ENCODE measurements around the gene AGPAT1.
A peak's percentile ranks its signal among the peaks of the same experiment; 100 is the strongest.

Gene AGPAT1

GRCh38 chr6:32168807-32169591, 6.9 kb downstream of the AGPAT1 start:
- H3K9ac ChIP-seq (ENCODE audit: low read depth in 1 of 2, low read length in 2 of 2), result no peak overlapping the region
- peaks cover 25 to 48% of the 10 kb centered on the region in 2 donors for H3K36me3 ChIP-seq (ENCODE audit: control insufficient read depth in 2 of 2, insufficient read depth in 2 of 2, low read length in 2 of 2)
- no peak overlapping the region for H3K4me3 ChIP-seq (ENCODE audit: low read length in 2 of 2)
- H3K27ac ChIP-seq (ENCODE audit: low read depth in 2 of 2, low read length in 2 of 2), result no peak overlapping the region
- H3K27me3 ChIP-seq (ENCODE audit: control insufficient read depth in 2 of 2, insufficient read depth in 2 of 2, low read length in 2 of 2), result no peaks in the 10 kb centered on the region
- no peaks in the 10 kb centered on the region for H3K4me1 ChIP-seq (ENCODE audit: control insufficient read depth in 2 of 2, insufficient read depth in 2 of 2, low read length in 2 of 2)
- H3K9me3 ChIP-seq (ENCODE audit: control insufficient read depth in 2 of 2, low read length in 2 of 2), result no peaks in the 10 kb centered on the region

GRCh38 chr6:32168350-32168749, 7.5 kb downstream of the AGPAT1 start:
- no peak overlapping the region for H3K4me3 ChIP-seq (ENCODE audit: low read length in 2 of 2)
- no peaks in the 10 kb centered on the region for H3K4me1 ChIP-seq (ENCODE audit: control insufficient read depth in 2 of 2, insufficient read depth in 2 of 2, low read length in 2 of 2)
- H3K9ac ChIP-seq (ENCODE audit: low read depth in 1 of 2, low read length in 2 of 2), result no peak overlapping the region
- H3K9me3 ChIP-seq (ENCODE audit: control insufficient read depth in 2 of 2, low read length in 2 of 2), result no peaks in the 10 kb centered on the region
- peaks cover 25 to 48% of the 10 kb centered on the region in 2 donors for H3K36me3 ChIP-seq (ENCODE audit: control insufficient read depth in 2 of 2, insufficient read depth in 2 of 2, low read length in 2 of 2)
- H3K27me3 ChIP-seq (ENCODE audit: control insufficient read depth in 2 of 2, insufficient read depth in 2 of 2, low read length in 2 of 2), result no peaks in the 10 kb centered on the region
- no peak overlapping the region for H3K27ac ChIP-seq (ENCODE audit: low read depth in 2 of 2, low read length in 2 of 2)

- H3K27ac ChIP-seq (ENCODE audit: low read depth in 2 of 2, low read length in 2 of 2), result no peak overlapping the region
- H3K27me3 ChIP-seq (ENCODE audit: control insufficient read depth in 2 of 2, insufficient read depth in 2 of 2, low read length in 2 of 2), result no peaks in the 10 kb centered on the region
- H3K9ac ChIP-seq (ENCODE audit: low read depth in 1 of 2, low read length in 2 of 2), result no peak overlapping the region
- peaks cover 25 to 48% of the 10 kb centered on the region in 2 donors for H3K36me3 ChIP-seq (ENCODE audit: control insufficient read depth in 2 of 2, insufficient read depth in 2 of 2, low read length in 2 of 2)
- H3K9me3 ChIP-seq (ENCODE audit: control insufficient read depth in 2 of 2, low read length in 2 of 2), result no peaks in the 10 kb centered on the region
- no peaks in the 10 kb centered on the region for H3K4me1 ChIP-seq (ENCODE audit: control insufficient read depth in 2 of 2, insufficient read depth in 2 of 2, low read length in 2 of 2)
- no peak overlapping the region for H3K4me3 ChIP-seq (ENCODE audit: low read length in 2 of 2)
Observed at GRCh38 chr6:32167761-32168262, 8.1 kb downstream of the AGPAT1 start.

GRCh38 chr6:32167154-32167760, 8.6 kb downstream of the AGPAT1 start:
- H3K27me3 ChIP-seq (ENCODE audit: control insufficient read depth in 2 of 2, insufficient read depth in 2 of 2, low read length in 2 of 2), result no peaks in the 10 kb centered on the region
- peaks cover 28 to 48% of the 10 kb centered on the region in 2 donors for H3K36me3 ChIP-seq (ENCODE audit: control insufficient read depth in 2 of 2, insufficient read depth in 2 of 2, low read length in 2 of 2)
- H3K27ac ChIP-seq (ENCODE audit: low read depth in 2 of 2, low read length in 2 of 2), result no peak overlapping the region
- H3K4me1 ChIP-seq (ENCODE audit: control insufficient read depth in 2 of 2, insufficient read depth in 2 of 2, low read length in 2 of 2), result no peaks in the 10 kb centered on the region
- no peak overlapping the region for H3K4me3 ChIP-seq (ENCODE audit: low read length in 2 of 2)
- H3K9ac ChIP-seq (ENCODE audit: low read depth in 1 of 2, low read length in 2 of 2), result no peak overlapping the region
- no peaks in the 10 kb centered on the region for H3K9me3 ChIP-seq (ENCODE audit: control insufficient read depth in 2 of 2, low read length in 2 of 2)

- no peak overlapping the region for H3K27ac ChIP-seq (ENCODE audit: low read depth in 2 of 2, low read length in 2 of 2)
- no peak overlapping the region for H3K9ac ChIP-seq (ENCODE audit: low read depth in 1 of 2, low read length in 2 of 2)
- no peaks in the 10 kb centered on the region for H3K9me3 ChIP-seq (ENCODE audit: control insufficient read depth in 2 of 2, low read length in 2 of 2)
- H3K4me1 ChIP-seq (ENCODE audit: control insufficient read depth in 2 of 2, insufficient read depth in 2 of 2, low read length in 2 of 2), result no peaks in the 10 kb centered on the region
- no peaks in the 10 kb centered on the region for H3K27me3 ChIP-seq (ENCODE audit: control insufficient read depth in 2 of 2, insufficient read depth in 2 of 2, low read length in 2 of 2)
- no peak overlapping the region for H3K4me3 ChIP-seq (ENCODE audit: low read length in 2 of 2)
- peaks cover 28 to 48% of the 10 kb centered on the region in 2 donors for H3K36me3 ChIP-seq (ENCODE audit: control insufficient read depth in 2 of 2, insufficient read depth in 2 of 2, low read length in 2 of 2)
Observed at GRCh38 chr6:32166411-32167061, 9.3 kb downstream of the AGPAT1 start.

- H3K27ac ChIP-seq (ENCODE audit: low read depth in 2 of 2, low read length in 2 of 2), result peak within 1 kb of the TSS; percentile 9 to 29
- H3K9ac ChIP-seq (ENCODE audit: low read depth in 1 of 2, low read length in 2 of 2), result no peak within 1 kb of the TSS
- H3K4me3 ChIP-seq (ENCODE audit: low read length in 2 of 2), result no peak within 1 kb of the TSS
- H3K9me3 ChIP-seq (ENCODE audit: control insufficient read depth in 2 of 2, low read length in 2 of 2), result no peaks in the 10 kb centered on the region
- peaks cover 19 to 29% of the 10 kb centered on the region in 2 donors for H3K36me3 ChIP-seq (ENCODE audit: control insufficient read depth in 2 of 2, insufficient read depth in 2 of 2, low read length in 2 of 2)
- H3K4me1 ChIP-seq (ENCODE audit: control insufficient read depth in 2 of 2, insufficient read depth in 2 of 2, low read length in 2 of 2), result no peaks in the 10 kb centered on the region
- H3K27me3 ChIP-seq (ENCODE audit: control insufficient read depth in 2 of 2, insufficient read depth in 2 of 2, low read length in 2 of 2), result no peaks in the 10 kb centered on the region
Observed at GRCh38 chr6:32164295-32164694, 11.6 kb downstream of the AGPAT1 start, which contains the start of gene EGFL8. Gene EGFL8 (plus strand): TSS chr6:32164595. CDS start chr6:32166166, 1,571 bp downstream.

GRCh38 chr6:32163559-32164258, 12.2 kb downstream of the AGPAT1 start:
- Histone ChIP-seq H3K9me3 (ENCODE audit: control insufficient read depth in 2 of 2, low read length in 2 of 2) (no peaks in the 10 kb centered on the region), H3K36me3 (ENCODE audit: control insufficient read depth in 2 of 2, insufficient read depth in 2 of 2, low read length in 2 of 2) (peaks cover 16 to 26% of the 10 kb centered on the region in 2 donors), H3K9ac (ENCODE audit: low read depth in 1 of 2, low read length in 2 of 2) (no peak overlapping the region), H3K27me3 (ENCODE audit: control insufficient read depth in 2 of 2, insufficient read depth in 2 of 2, low read length in 2 of 2) (no peaks in the 10 kb centered on the region), H3K4me3 (ENCODE audit: low read length in 2 of 2) (no peak overlapping the region), H3K4me1 (ENCODE audit: control insufficient read depth in 2 of 2, insufficient read depth in 2 of 2, low read length in 2 of 2) (no peaks in the 10 kb centered on the region), H3K27ac (ENCODE audit: low read depth in 2 of 2, low read length in 2 of 2) (peak overlapping the region in 1 of 2 donors; percentile 29)

GRCh38 chr6:32158052-32158451, 17.8 kb downstream of the AGPAT1 start:
- Histone ChIP-seq H3K36me3 (ENCODE audit: control insufficient read depth in 2 of 2, insufficient read depth in 2 of 2, low read length in 2 of 2) (peaks cover 8 to 17% of the 10 kb centered on the region in 2 donors), H3K9ac (ENCODE audit: low read depth in 1 of 2, low read length in 2 of 2) (no peak overlapping the region), H3K9me3 (ENCODE audit: control insufficient read depth in 2 of 2, low read length in 2 of 2) (no peaks in the 10 kb centered on the region), H3K27me3 (ENCODE audit: control insufficient read depth in 2 of 2, insufficient read depth in 2 of 2, low read length in 2 of 2) (no peaks in the 10 kb centered on the region), H3K4me3 (ENCODE audit: low read length in 2 of 2) (no peak overlapping the region), H3K27ac (ENCODE audit: low read depth in 2 of 2, low read length in 2 of 2) (no peak overlapping the region), H3K4me1 (ENCODE audit: control insufficient read depth in 2 of 2, insufficient read depth in 2 of 2, low read length in 2 of 2) (peaks cover 13% of the 10 kb centered on the region in 2 donors)

- Histone ChIP-seq H3K36me3 (ENCODE audit: control insufficient read depth in 2 of 2, insufficient read depth in 2 of 2, low read length in 2 of 2) (peaks cover 5 to 17% of the 10 kb centered on the region in 2 donors), H3K9me3 (ENCODE audit: control insufficient read depth in 2 of 2, low read length in 2 of 2) (no peaks in the 10 kb centered on the region), H3K4me3 (ENCODE audit: low read length in 2 of 2) (no peak overlapping the region), H3K27me3 (ENCODE audit: control insufficient read depth in 2 of 2, insufficient read depth in 2 of 2, low read length in 2 of 2) (no peaks in the 10 kb centered on the region), H3K4me1 (ENCODE audit: control insufficient read depth in 2 of 2, insufficient read depth in 2 of 2, low read length in 2 of 2) (peaks cover 13 to 21% of the 10 kb centered on the region in 2 donors), H3K9ac (ENCODE audit: low read depth in 1 of 2, low read length in 2 of 2) (no peak overlapping the region), H3K27ac (ENCODE audit: low read depth in 2 of 2, low read length in 2 of 2) (no peak overlapping the region)
Observed at GRCh38 chr6:32156891-32157290, 19.0 kb downstream of the AGPAT1 start.

Data from mucosa of rectum (tissue), 2 donors.